Vagina (tissue), 2 donors: ENCODE data around the gene TNN. TPM values are rescaled to one million over a fixed set of nuclear protein-coding genes. Genes with fewer than 3 reads are reported as not detected.
"Not testable (repeated sequence)": the region's sequence is repeated elsewhere in the genome, so short reads cannot be mapped to it uniquely, and the experiment has no call there.

Source experiments
- DNase-seq, 2 donors: peaks; one replicate each; pipeline ENCODE4 v3.0.0-alpha.2; 2017; ENCODE audit errors: extremely low spot score in 2 of 2
- H3K27ac ChIP-seq: fragments of 200-600 bp; sonication (generic); one replicate; pipeline ENCODE4 v1.5.1; 2019
- H3K27me3 ChIP-seq: fragments of 200-600 bp; sonication (generic); one replicate; pipeline ENCODE4 v1.5.1; 2019
- H3K36me3 ChIP-seq, 2 donors: fragments of 200-600 bp; sonication (generic); one replicate each; pipeline ENCODE4 v1.5.1; 2017 to 2019
- H3K4me1 ChIP-seq: fragments of 200-600 bp; sonication (generic); one replicate; pipeline ENCODE4 v1.5.1; 2019
- H3K4me3 ChIP-seq, 2 donors: fragments of 200-600 bp; sonication (generic); 1 replicate in 1 of 2; 2 replicates in 1 of 2; pipeline ENCODE4 v1.5.1; 2016 to 2019
- H3K9me3 ChIP-seq: fragments of 200-600 bp; sonication (generic); one replicate; pipeline ENCODE4 v1.5.1; 2019
- CTCF ChIP-seq, 3 experiments: fragments of 450-650 bp in 2 of 3; fragments of 200-600 bp in 1 of 3; sonication (generic) in 1 of 3; IDR thresholded peaks; one replicate each; pipeline ENCODE4 v1.5.1; 2017 to 2019; ENCODE audit warnings: antibody characterized with exemption in 3 of 3, mild to moderate bottlenecking in 2 of 3, moderate library complexity in 2 of 3
- POLR2A ChIP-seq, 2 donors: fragments of 450-650 bp; IDR thresholded peaks; one replicate each; pipeline ENCODE4 v1.6.1; 2017; ENCODE audit warnings: antibody characterized with exemption in 2 of 2, mild to moderate bottlenecking in 2 of 2, moderate library complexity in 2 of 2
- POLR2AphosphoS5 ChIP-seq, 2 donors: sonication (generic); formaldehyde crosslinking; IDR thresholded peaks; one replicate each; pipeline ENCODE4 v1.9.0; 2017; ENCODE audit warnings: antibody characterized with exemption in 2 of 2, mild to moderate bottlenecking in 2 of 2, low read depth in 1 of 2; ENCODE audit not compliant: insufficient read depth in 1 of 2
- intact Hi-C: fragments of 100-400 bp; cut with DNase I; formaldehyde crosslinking; loops from one replicate; pipeline ENCODE4 v1.15.1; 2023
- total RNA-seq: library from RNA; depleted of rRNA; stranded (reverse); fragments of >200 nt; gene quantifications from one replicate; pipeline ENCODE4 v1.2.3, GENCODE V29; 2016

Gene TNN
- total RNA-seq, 1 donor from 2014 or later = not detected

DNA sequence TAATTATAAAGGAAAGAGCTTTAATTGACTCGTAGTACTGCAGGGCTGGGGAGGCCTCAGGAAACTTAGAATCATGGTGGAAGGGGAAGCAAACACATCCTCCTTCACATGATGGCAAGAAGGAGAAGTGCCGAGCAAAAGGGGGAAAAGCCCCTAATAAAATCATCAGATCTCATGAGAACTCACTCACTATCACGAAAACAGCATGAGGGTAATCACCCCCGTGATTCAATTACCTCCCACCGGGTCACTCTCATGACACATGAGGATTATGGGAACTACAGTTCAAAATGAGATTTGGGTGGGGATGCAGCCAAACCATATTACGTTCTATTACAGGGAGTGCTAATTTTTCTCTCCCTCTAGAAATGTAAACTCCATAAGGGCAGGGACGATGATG is 30.2 kb upstream of the TNN start:
- H3K4me1 ChIP-seq = no peaks in the 10 kb centered on the region
- H3K27ac ChIP-seq = no peak overlapping the region
- intact Hi-C loops = loop anchor here (10.0 kb wide), 2 partner anchors 77 to 277 kb away; no protein-coding TSS in a partner anchor
- no peak overlapping the region for H3K4me3 ChIP-seq
- H3K9me3 ChIP-seq = no peaks in the 10 kb centered on the region
- no peaks in the 10 kb centered on the region for H3K36me3 ChIP-seq
- TF ChIP-seq POLR2AphosphoS5 (IDR thresholded peaks at IDR 0.05; ENCODE audit: insufficient read depth in 1 of 2, low read depth in 1 of 2) (no peak), POLR2A (IDR thresholded peaks at IDR 0.05) (no peak), CTCF (IDR thresholded peaks at IDR 0.05) (no peak)
- no peaks in the 10 kb centered on the region for H3K27me3 ChIP-seq
- no peak for DNase-seq

DNA sequence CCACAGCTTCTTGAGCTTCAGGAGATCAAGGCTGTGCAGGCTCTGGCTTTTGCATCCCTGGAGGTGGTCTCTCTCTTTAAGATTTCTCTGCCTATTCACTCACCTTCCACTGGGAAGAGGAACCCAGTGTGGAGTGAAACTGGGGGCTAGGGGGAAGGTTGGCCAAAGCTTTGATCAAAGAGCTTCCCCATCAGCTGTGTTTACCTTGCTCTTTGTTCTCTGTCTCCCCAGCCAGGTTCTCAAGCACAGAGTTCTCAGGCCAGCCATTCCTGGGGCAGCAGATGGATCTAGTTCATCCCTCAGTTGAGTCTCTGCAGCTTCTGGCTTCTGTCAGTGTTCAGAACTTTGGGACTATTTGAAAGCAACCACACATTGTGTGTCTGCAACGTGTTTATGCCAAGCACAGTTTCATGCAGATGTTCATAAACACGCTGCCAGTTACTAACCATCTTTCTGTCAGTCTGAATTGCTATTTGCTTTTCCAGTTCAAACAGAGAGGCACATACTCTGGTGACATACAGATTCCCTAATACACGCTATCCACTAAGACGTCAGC is 27.2 kb upstream of the TNN start:
- Histone ChIP-seq H3K4me3 (no peak overlapping the region), H3K36me3 (no peaks in the 10 kb centered on the region), H3K27me3 (no peaks in the 10 kb centered on the region), H3K4me1 (no peaks in the 10 kb centered on the region), H3K9me3 (no peaks in the 10 kb centered on the region), H3K27ac (no peak overlapping the region)
- intact Hi-C loops = no loop called here
- DNase-seq = no peak
- TF ChIP-seq POLR2A (IDR thresholded peaks at IDR 0.05) (no peak), POLR2AphosphoS5 (IDR thresholded peaks at IDR 0.05; ENCODE audit: insufficient read depth in 1 of 2, low read depth in 1 of 2) (no peak), CTCF (IDR thresholded peaks at IDR 0.05) (no peak)

- intact Hi-C loops = no loop called here
- Histone ChIP-seq H3K27ac (no peak overlapping the region), H3K4me1 (no peaks in the 10 kb centered on the region), H3K36me3 (no peaks in the 10 kb centered on the region), H3K4me3 (no peak overlapping the region), H3K27me3 (no peaks in the 10 kb centered on the region), H3K9me3 (no peaks in the 10 kb centered on the region)
- DNase-seq = no peak
- TF ChIP-seq POLR2AphosphoS5 (IDR thresholded peaks at IDR 0.05; ENCODE audit: insufficient read depth in 1 of 2, low read depth in 1 of 2) = no peak
- no peak for TF ChIP-seq CTCF (IDR thresholded peaks at IDR 0.05)
Measured at GRCh38 chr1:175042650-175043049, 25.0 kb upstream of the TNN start.

DNA sequence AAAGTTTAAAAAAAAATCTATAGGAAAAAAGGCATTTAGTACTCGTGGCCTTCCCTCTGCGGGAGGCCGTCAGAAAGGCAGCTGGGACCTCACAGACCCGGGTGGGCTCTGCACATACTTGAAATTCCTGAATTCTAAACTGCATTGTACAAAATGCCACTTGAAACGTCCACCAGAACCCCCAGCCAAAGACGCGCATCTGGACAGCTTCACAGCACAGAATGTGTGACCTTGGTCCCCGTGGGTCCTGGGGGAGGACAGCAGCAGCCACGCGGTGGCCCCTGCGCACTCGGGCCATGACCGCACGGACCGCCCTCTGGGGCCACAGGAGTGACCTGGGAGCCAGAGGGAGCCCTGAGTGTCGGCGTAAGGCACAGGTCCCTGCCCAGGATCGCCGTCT is 23.8 kb upstream of the TNN start:
- no peaks in the 10 kb centered on the region for H3K9me3 ChIP-seq
- H3K27me3 ChIP-seq = no peaks in the 10 kb centered on the region
- intact Hi-C loops = no loop called here
- no peaks in the 10 kb centered on the region for H3K4me1 ChIP-seq
- no peaks in the 10 kb centered on the region for H3K36me3 ChIP-seq
- H3K4me3 ChIP-seq = no peak overlapping the region
- TF ChIP-seq CTCF (IDR thresholded peaks at IDR 0.05) (no peak), POLR2AphosphoS5 (IDR thresholded peaks at IDR 0.05; ENCODE audit: insufficient read depth in 1 of 2, low read depth in 1 of 2) (no peak), POLR2A (IDR thresholded peaks at IDR 0.05) (no peak)
- DNase-seq = no peak
- H3K27ac ChIP-seq = no peak overlapping the region

- H3K4me1 ChIP-seq, DNase-seq, intact Hi-C loops, H3K36me3 ChIP-seq, H3K27ac ChIP-seq, H3K9me3 ChIP-seq, H3K27me3 ChIP-seq, H3K4me3 ChIP-seq: not testable (repeated sequence)
Measured at GRCh38 chr1:175044591-175044990, 23.0 kb upstream of the TNN start.
